Stimulated activated naive CD8-positive, alpha-beta T cell treated with anti-CD3 and anti-CD28 coated beads, Interleukin-15, amount 100 ng/mL, for 72 hours (primary cell): Measurements from ENCODE around the gene DUSP8.
A peak's percentile ranks its signal among the peaks of the same experiment; 100 is the strongest.
"Not testable (repeated sequence)": the region's sequence is repeated elsewhere in the genome, so short reads cannot be mapped to it uniquely, and the experiment has no call there.

Experiments
- ATAC-seq: fragments of 150-1000 bp; cut with Tn5 transposase; 2 replicates; pipeline ENCODE4 v1.10.0; 2021; ENCODE audit warnings: mild to moderate bottlenecking, moderate library complexity
- DNase-seq, 2 donors: peaks; one replicate each; pipeline ENCODE4 v3.0.0; 2021 to 2022
- H3K27ac Mint-ChIP-seq, 2 donors: one replicate each; pipeline ENCODE4 v1.8.0; 2022; ENCODE audit warnings: mild to moderate bottlenecking in 2 of 2, mixed read lengths in 2 of 2, moderate library complexity in 2 of 2
- H3K27me3 Mint-ChIP-seq: one replicate; pipeline ENCODE4 v1.8.0; 2022; ENCODE audit warnings: mixed read lengths
- H3K4me1 Mint-ChIP-seq: one replicate; pipeline ENCODE4 v1.8.0; 2022; ENCODE audit warnings: mild to moderate bottlenecking, mixed read lengths
- H3K4me3 Mint-ChIP-seq, 2 donors: one replicate each; pipeline ENCODE4 v1.8.0; 2022; ENCODE audit warnings: mild to moderate bottlenecking in 2 of 2, mixed read lengths in 2 of 2, moderate library complexity in 1 of 2
- H3K9me3 Mint-ChIP-seq, 2 donors: one replicate each; pipeline ENCODE4 v1.8.0; 2022; ENCODE audit warnings: mixed read lengths in 2 of 2

Gene DUSP8

GRCh38 chr11:1572197-1573076 is at the start of gene DUSP8:
DUSP8 (minus strand) TSS chr11:1572271; CDS start chr11:1565826, 6,445 bp downstream.
- Mint-ChIP-seq H3K4me3 (peak within 1 kb of the TSS; percentile 37 to 73), H3K27ac (peak within 1 kb of the TSS in 1 of 2 donors; percentile 54), H3K9me3 (no peaks in the 10 kb centered on the region), H3K4me1 (peaks cover 37% of the 10 kb centered on the region), H3K27me3 (peaks cover 32% of the 10 kb centered on the region)
- ATAC-seq (peak; percentile 67), DNase-seq (peak; percentile 88 to 90)

GRCh38 chr11:1619449-1619848 is 47.4 kb upstream of the DUSP8 start:
- DNase-seq = no peak
- H3K27me3 Mint-ChIP-seq = peaks cover 47% of the 10 kb centered on the region
- no peak overlapping the region for H3K4me3 Mint-ChIP-seq
- peak; percentile 67 for ATAC-seq
- peaks cover 6% of the 10 kb centered on the region for H3K4me1 Mint-ChIP-seq
- H3K27ac Mint-ChIP-seq = no peak overlapping the region
- H3K9me3 Mint-ChIP-seq = no peaks in the 10 kb centered on the region

GRCh38 chr11:1618231-1618630 is 46.2 kb upstream of the DUSP8 start:
- no peak for ATAC-seq

GRCh38 chr11:1608363-1608762 is 36.3 kb upstream of the DUSP8 start, which contains the start of gene KRTAP5-3:
KRTAP5-3 (minus strand) TSS chr11:1608463; CDS start chr11:1608385, 78 bp downstream.
- no peaks in the 10 kb centered on the region for H3K9me3 Mint-ChIP-seq
- no peak within 1 kb of the TSS for H3K4me3 Mint-ChIP-seq
- H3K27ac Mint-ChIP-seq = no peak within 1 kb of the TSS
- no peak for DNase-seq
- ATAC-seq = no peak
- peaks cover 13% of the 10 kb centered on the region for H3K4me1 Mint-ChIP-seq
- H3K27me3 Mint-ChIP-seq = peaks cover 43% of the 10 kb centered on the region

More at GRCh38 chr11:1618231-1618630, 46.2 kb upstream of the DUSP8 start:
- Mint-ChIP-seq H3K4me1 (peaks cover 6% of the 10 kb centered on the region), H3K27ac (no peak overlapping the region), H3K4me3 (no peak overlapping the region), H3K9me3 (no peaks in the 10 kb centered on the region), H3K27me3 (peaks cover 53% of the 10 kb centered on the region)
- no peak for DNase-seq

- not testable (repeated sequence) for DNase-seq, H3K4me3 Mint-ChIP-seq, ATAC-seq, H3K27ac Mint-ChIP-seq, H3K9me3 Mint-ChIP-seq
- peaks cover 46% of the 10 kb centered on the region for H3K27me3 Mint-ChIP-seq
- H3K4me1 Mint-ChIP-seq = peaks cover 13% of the 10 kb centered on the region
Observed at GRCh38 chr11:1607901-1608300, 35.8 kb upstream of the DUSP8 start.

- H3K4me1 Mint-ChIP-seq = peaks cover 13% of the 10 kb centered on the region
- H3K27me3 Mint-ChIP-seq = peaks cover 48% of the 10 kb centered on the region
- H3K27ac Mint-ChIP-seq = peak overlapping the region in 1 of 2 donors; percentile 96
- not testable (repeated sequence) for DNase-seq, H3K9me3 Mint-ChIP-seq, ATAC-seq, H3K4me3 Mint-ChIP-seq
Observed at GRCh38 chr11:1607156-1607845, 35.2 kb upstream of the DUSP8 start.

GRCh38 chr11:1605923-1606322 is 33.9 kb upstream of the DUSP8 start:
- H3K27ac Mint-ChIP-seq, DNase-seq, H3K9me3 Mint-ChIP-seq, H3K4me3 Mint-ChIP-seq: not testable (repeated sequence)
- Mint-ChIP-seq H3K4me1 (peaks cover 13% of the 10 kb centered on the region), H3K27me3 (peaks cover 41% of the 10 kb centered on the region)
- peak; percentile 60 for ATAC-seq

GRCh38 chr11:1604711-1605110 is 32.6 kb upstream of the DUSP8 start:
- no peaks in the 10 kb centered on the region for H3K9me3 Mint-ChIP-seq
- peaks cover 13% of the 10 kb centered on the region for H3K4me1 Mint-ChIP-seq
- ATAC-seq (no peak), DNase-seq (no peak)
- H3K4me3 Mint-ChIP-seq = no peak overlapping the region
- H3K27me3 Mint-ChIP-seq = peaks cover 40% of the 10 kb centered on the region
- H3K27ac Mint-ChIP-seq = no peak overlapping the region

GRCh38 chr11:1604181-1604580 is 32.1 kb upstream of the DUSP8 start:
- H3K27ac Mint-ChIP-seq = no peak overlapping the region
- H3K27me3 Mint-ChIP-seq = peaks cover 38% of the 10 kb centered on the region
- no peak for DNase-seq
- H3K4me3 Mint-ChIP-seq = no peak overlapping the region
- peaks cover 13% of the 10 kb centered on the region for H3K4me1 Mint-ChIP-seq
- no peaks in the 10 kb centered on the region for H3K9me3 Mint-ChIP-seq
- ATAC-seq = no peak

GRCh38 chr11:1603629-1604028 is 31.6 kb upstream of the DUSP8 start:
- Mint-ChIP-seq H3K4me1 (peaks cover 13% of the 10 kb centered on the region), H3K4me3 (no peak overlapping the region), H3K9me3 (no peaks in the 10 kb centered on the region), H3K27ac (no peak overlapping the region), H3K27me3 (peaks cover 43% of the 10 kb centered on the region)
- DNase-seq = no peak
- ATAC-seq = no peak

- H3K4me3 Mint-ChIP-seq, H3K9me3 Mint-ChIP-seq, H3K4me1 Mint-ChIP-seq, DNase-seq, H3K27ac Mint-ChIP-seq, ATAC-seq: not testable (repeated sequence)
- peaks cover 51% of the 10 kb centered on the region for H3K27me3 Mint-ChIP-seq
Observed at GRCh38 chr11:1601663-1602062, 29.6 kb upstream of the DUSP8 start.

- peaks cover 53% of the 10 kb centered on the region for H3K27me3 Mint-ChIP-seq
- DNase-seq = no peak
- peaks cover 10% of the 10 kb centered on the region for H3K4me1 Mint-ChIP-seq
- H3K4me3 Mint-ChIP-seq = no peak overlapping the region
- no peak overlapping the region for H3K27ac Mint-ChIP-seq
- H3K9me3 Mint-ChIP-seq = no peaks in the 10 kb centered on the region
- no peak for ATAC-seq
Observed at GRCh38 chr11:1600626-1601025, 28.6 kb upstream of the DUSP8 start.

GRCh38 chr11:1598816-1599215 is 26.7 kb upstream of the DUSP8 start:
- Mint-ChIP-seq H3K4me3 (no peak overlapping the region), H3K9me3 (no peaks in the 10 kb centered on the region), H3K27ac (no peak overlapping the region), H3K27me3 (peaks cover 60% of the 10 kb centered on the region), H3K4me1 (peaks cover 15% of the 10 kb centered on the region)
- ATAC-seq = no peak
- no peak for DNase-seq

- not testable (repeated sequence) for H3K27ac Mint-ChIP-seq, DNase-seq, ATAC-seq, H3K9me3 Mint-ChIP-seq, H3K4me3 Mint-ChIP-seq
- Mint-ChIP-seq H3K4me1 (peaks cover 15% of the 10 kb centered on the region), H3K27me3 (peaks cover 62% of the 10 kb centered on the region)
Observed at GRCh38 chr11:1598406-1598805, 26.3 kb upstream of the DUSP8 start.

GRCh38 chr11:1597994-1598380 is 25.9 kb upstream of the DUSP8 start, which contains the start of gene KRTAP5-2:
KRTAP5-2 (minus strand) TSS chr11:1598294; CDS start chr11:1598250, 44 bp downstream.
- ATAC-seq = no peak
- Mint-ChIP-seq H3K9me3 (no peaks in the 10 kb centered on the region), H3K4me3 (no peak within 1 kb of the TSS), H3K27me3 (peaks cover 62% of the 10 kb centered on the region), H3K4me1 (peaks cover 15% of the 10 kb centered on the region), H3K27ac (no peak within 1 kb of the TSS)
- DNase-seq = no peak
